Mesothelial cell of epicardium (in vitro differentiated cells): ENCODE measurements around the gene CALCA. TPM values are rescaled to one million over a fixed set of nuclear protein-coding genes. Genes with fewer than 3 reads are reported as not detected.

Source experiments
- DNase-seq, 2 experiments: peaks; one replicate each; pipeline ENCODE4 v3.0.0; 2021; ENCODE audit warnings: low spot score in 2 of 2; ENCODE audit not compliant: unreplicated experiment in 2 of 2
- H3K27ac Mint-ChIP-seq: 2 replicates; pipeline ENCODE4 v1.8.0; 2021; ENCODE audit warnings: mixed read lengths
- H3K27me3 Mint-ChIP-seq: 2 replicates; pipeline ENCODE4 v1.8.0; 2021; ENCODE audit warnings: low read depth, mixed read lengths
- H3K36me3 Mint-ChIP-seq: 2 replicates; pipeline ENCODE4 v1.8.0; 2021; ENCODE audit warnings: mixed read lengths
- H3K4me1 Mint-ChIP-seq: 2 replicates; pipeline ENCODE4 v1.8.0; 2021; ENCODE audit warnings: mixed read lengths
- H3K4me3 Mint-ChIP-seq: 2 replicates; pipeline ENCODE4 v1.8.0; 2021; ENCODE audit warnings: mild to moderate bottlenecking, moderate library complexity, mixed read lengths
- H3K9me3 Mint-ChIP-seq: 2 replicates; pipeline ENCODE4 v1.8.0; 2021; ENCODE audit warnings: mixed read lengths
- CTCF ChIP-seq: fragments of 200-600 bp; sonication (generic); IDR thresholded peaks from one replicate; pipeline ENCODE4 v1.5.0; 2021; ENCODE audit warnings: antibody characterized with exemption; ENCODE audit not compliant: unreplicated experiment
- total RNA-seq: library from RNA; stranded (reverse); gene quantifications from 3 replicates; pipeline ENCODE4 v1.2.1, GENCODE V29; 2021

Gene CALCA
- total RNA-seq, 1 donor from 2014 or later: not detected

- Mint-ChIP-seq H3K27ac (no peak overlapping the region), H3K27me3 (peaks cover 34% of the 10 kb centered on the region), H3K4me1 (no peaks in the 10 kb centered on the region), H3K36me3 (no peaks in the 10 kb centered on the region), H3K9me3 (peaks cover 23% of the 10 kb centered on the region), H3K4me3 (no peak overlapping the region)
- no peak for TF ChIP-seq CTCF
- no peak for DNase-seq
Measured at GRCh38 chr11:14934641-14935351, 37.4 kb downstream of the CALCA start.

GRCh38 chr11:14932447-14932846 lies 39.7 kb downstream of the CALCA start:
- no peak for DNase-seq
- no peak overlapping the region for H3K27ac Mint-ChIP-seq
- H3K4me1 Mint-ChIP-seq: no peaks in the 10 kb centered on the region
- TF ChIP-seq CTCF: no peak
- H3K4me3 Mint-ChIP-seq: no peak overlapping the region
- no peaks in the 10 kb centered on the region for H3K36me3 Mint-ChIP-seq
- peaks cover 39% of the 10 kb centered on the region for H3K27me3 Mint-ChIP-seq
- peaks cover 15% of the 10 kb centered on the region for H3K9me3 Mint-ChIP-seq

- Mint-ChIP-seq H3K4me3 (no peak overlapping the region), H3K27me3 (peaks cover 45% of the 10 kb centered on the region), H3K36me3 (no peaks in the 10 kb centered on the region), H3K27ac (no peak overlapping the region), H3K4me1 (no peaks in the 10 kb centered on the region), H3K9me3 (peaks cover 14% of the 10 kb centered on the region)
- no peak for DNase-seq
- no peak for TF ChIP-seq CTCF
Measured at GRCh38 chr11:14930369-14930768, 41.8 kb downstream of the CALCA start.

- no peak overlapping the region for H3K4me3 Mint-ChIP-seq
- no peak for DNase-seq
- peaks cover 11% of the 10 kb centered on the region for H3K9me3 Mint-ChIP-seq
- H3K4me1 Mint-ChIP-seq: no peaks in the 10 kb centered on the region
- peaks cover 50% of the 10 kb centered on the region for H3K27me3 Mint-ChIP-seq
- H3K36me3 Mint-ChIP-seq: no peaks in the 10 kb centered on the region
- no peak for TF ChIP-seq CTCF
- no peak overlapping the region for H3K27ac Mint-ChIP-seq
Measured at GRCh38 chr11:14927146-14927545, 45.0 kb downstream of the CALCA start.

GRCh38 chr11:14924318-14924717 lies 47.8 kb downstream of the CALCA start:
- H3K27ac Mint-ChIP-seq: no peak overlapping the region
- H3K4me3 Mint-ChIP-seq: no peak overlapping the region
- DNase-seq: no peak
- no peaks in the 10 kb centered on the region for H3K4me1 Mint-ChIP-seq
- peaks cover 39% of the 10 kb centered on the region for H3K27me3 Mint-ChIP-seq
- no peaks in the 10 kb centered on the region for H3K36me3 Mint-ChIP-seq
- no peak for TF ChIP-seq CTCF
- H3K9me3 Mint-ChIP-seq: peaks cover 11% of the 10 kb centered on the region

Other genes with a start within 250 kb of the CALCA start
- gene CYP2R1, start 80.1 kb downstream of the CALCA start, total RNA-seq: 12.8 to 15.5 TPM (median 13.8 TPM) in 3 replicates
- gene CALCB, start 101.2 kb upstream of the CALCA start, total RNA-seq: 0.11 TPM in 1 of 3 replicates, not detected in the others
- gene INSC, start 142.6 kb upstream of the CALCA start, total RNA-seq: not detected in 3 replicates